HG02623 (cell line): ENCODE results near the gene ERVFRD-1.
A peak's percentile ranks its signal among the peaks of the same experiment; 100 is the strongest.

Source experiments
- ATAC-seq: cut with Tn5 transposase; IDR thresholded peaks from one replicate; pipeline ENCODE4 v1.9.1; 2021; ENCODE audit warnings: moderate library complexity; ENCODE audit not compliant: unreplicated experiment

Gene ERVFRD-1

DNA sequence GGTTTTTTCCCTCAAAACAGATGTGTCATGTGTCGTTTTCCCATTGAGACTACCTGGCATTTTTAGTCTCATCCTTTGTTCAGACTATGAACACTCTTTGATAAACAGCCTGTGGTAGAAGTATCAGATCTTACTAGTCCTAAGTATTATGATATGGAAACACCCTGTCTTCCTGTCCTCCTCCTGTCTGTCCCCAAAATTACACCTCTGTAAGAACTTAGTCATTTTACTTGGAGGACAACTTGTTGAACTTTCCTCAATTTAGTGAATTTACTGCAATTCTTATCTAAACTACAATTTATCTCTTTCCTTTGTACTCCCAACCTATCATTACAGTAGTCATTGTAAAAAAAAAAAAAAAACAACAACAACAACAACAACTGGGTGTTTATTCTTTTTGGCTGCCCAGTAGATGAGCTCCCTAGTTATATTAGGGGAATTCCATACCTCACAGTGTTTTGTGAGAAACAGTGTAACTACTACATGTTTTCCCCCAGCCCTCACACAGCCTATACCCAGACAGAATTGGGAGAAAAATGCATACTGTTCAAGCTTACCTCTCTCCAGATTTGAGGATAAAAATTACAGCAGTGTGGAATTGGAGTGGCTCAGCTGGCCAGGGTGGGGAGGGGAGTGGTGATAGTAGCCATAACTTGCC, 18.5 kb upstream of the ERVFRD-1 start:
- ATAC-seq = no peak

- no peak for ATAC-seq
Observed at GRCh38 chr6:11128608-11129007, 17.1 kb upstream of the ERVFRD-1 start.

DNA sequence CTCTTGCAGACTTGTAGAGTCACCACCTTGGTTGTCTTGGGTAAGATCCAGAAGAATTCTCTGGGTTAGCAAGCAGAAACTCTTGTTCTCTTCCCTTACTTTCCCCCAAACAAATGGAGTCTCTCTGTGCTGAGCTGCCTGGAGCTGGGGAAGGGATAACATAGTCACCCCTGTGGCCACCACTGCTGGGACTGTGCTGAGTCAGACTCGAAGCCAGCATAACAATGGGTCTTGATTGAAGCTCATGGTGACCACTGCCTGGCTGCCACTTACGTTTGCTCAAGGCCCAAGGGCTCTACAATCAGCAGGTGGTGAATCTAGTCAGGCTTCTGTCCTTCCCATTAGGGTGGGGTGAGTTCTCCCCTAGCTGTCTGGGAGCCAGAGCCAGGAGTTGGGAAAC, 15.4 kb upstream of the ERVFRD-1 start:
- no peak for ATAC-seq

DNA sequence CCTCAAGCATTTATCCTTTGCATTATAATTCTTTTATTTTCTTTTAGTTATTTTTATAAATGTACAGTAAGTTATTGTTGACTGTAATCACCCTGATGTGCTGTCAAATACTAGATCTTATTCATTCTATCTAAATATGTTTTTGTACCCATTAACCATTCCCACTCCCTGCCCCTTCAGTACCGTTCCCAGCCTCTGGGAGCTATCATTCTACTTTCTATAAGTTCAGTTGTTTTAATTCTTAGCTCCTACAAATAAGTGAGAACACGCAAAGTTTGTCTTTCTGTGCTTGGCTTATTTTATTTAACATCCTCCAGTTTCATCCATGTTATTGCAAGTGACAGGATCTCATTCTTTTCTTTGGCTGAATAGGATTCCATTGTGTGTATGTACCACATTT, 12.5 kb upstream of the ERVFRD-1 start:
- ATAC-seq = no peak

- no peak for ATAC-seq
Observed at GRCh38 chr6:11122380-11122779, 10.9 kb upstream of the ERVFRD-1 start.

- no peak for ATAC-seq
Observed at GRCh38 chr6:11121851-11122250, 10.3 kb upstream of the ERVFRD-1 start.

DNA sequence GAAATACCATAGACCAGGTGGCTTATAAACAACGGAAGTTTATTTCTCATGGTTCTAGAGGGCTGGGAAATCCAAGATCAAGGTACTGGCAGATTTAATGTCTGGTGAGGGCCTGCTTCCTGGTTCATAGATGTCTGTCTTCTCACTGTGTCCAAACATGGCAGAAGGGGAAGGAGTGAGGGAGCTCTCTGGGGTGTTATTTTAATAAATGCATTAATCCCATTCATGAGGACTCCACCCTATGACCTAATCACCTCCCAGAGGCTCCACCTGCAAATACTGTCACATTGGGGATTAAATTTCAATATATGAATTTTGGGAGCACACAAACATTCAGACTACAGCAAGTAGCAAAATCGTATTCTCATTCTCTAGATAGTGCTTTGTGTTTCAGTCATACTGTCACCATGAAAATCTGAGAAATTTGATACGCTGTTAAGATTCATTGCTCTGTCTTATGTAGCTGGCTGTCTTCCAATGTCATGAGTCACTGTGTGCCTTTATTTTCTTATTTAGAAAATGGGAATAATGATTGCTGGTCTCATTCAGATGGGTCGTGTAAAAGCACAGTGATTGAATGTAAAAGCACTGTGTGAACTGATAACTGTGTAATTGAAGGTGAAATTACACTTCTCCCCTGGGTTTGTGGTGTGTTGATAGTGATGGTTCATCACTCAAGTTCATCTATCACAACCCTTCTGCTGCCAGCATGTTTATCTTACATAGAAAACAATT, 8.9 kb upstream of the ERVFRD-1 start:
- ATAC-seq = no peak

DNA sequence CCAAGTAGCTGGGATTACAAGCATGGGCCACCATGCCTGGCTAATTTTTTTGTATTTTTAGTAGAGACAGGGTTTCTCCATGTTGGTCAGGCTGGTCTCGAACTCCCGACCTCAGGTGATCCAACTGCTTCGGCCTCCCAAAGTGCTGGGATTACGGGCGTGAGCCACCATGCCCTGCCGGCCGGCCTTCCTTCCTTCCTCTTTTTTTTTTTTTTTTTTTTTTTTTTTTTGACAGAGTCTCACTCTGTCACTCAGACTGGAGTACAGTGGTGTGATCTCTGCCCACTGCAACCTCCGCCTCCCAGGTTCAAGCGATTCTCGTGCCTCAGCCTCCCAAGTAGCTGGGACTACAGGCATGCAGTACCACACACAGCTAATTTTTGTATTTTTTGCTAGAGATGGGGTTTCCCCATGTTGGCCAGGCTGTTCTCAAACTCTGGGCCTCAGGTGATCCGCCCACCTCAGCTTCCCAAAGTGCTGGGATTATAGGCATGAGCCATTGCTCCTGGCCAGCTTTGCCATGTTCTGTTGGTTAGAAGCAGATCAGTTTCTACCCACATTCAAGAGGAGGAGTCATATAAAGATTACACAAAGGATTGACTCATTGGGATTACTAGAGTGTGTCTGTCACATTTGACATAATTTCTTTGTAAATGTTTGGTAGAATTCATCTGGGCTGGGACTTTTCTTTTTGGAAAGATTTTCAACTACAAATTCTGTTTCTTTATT, 4.4 kb upstream of the ERVFRD-1 start:
- ATAC-seq = peak; percentile 57

GRCh38 chr6:11113038-11113437, 1.5 kb upstream of the ERVFRD-1 start:
- ATAC-seq = no peak

- ATAC-seq = no peak
Observed at GRCh38 chr6:11111769-11112437, 378 bp upstream of the ERVFRD-1 start.

DNA sequence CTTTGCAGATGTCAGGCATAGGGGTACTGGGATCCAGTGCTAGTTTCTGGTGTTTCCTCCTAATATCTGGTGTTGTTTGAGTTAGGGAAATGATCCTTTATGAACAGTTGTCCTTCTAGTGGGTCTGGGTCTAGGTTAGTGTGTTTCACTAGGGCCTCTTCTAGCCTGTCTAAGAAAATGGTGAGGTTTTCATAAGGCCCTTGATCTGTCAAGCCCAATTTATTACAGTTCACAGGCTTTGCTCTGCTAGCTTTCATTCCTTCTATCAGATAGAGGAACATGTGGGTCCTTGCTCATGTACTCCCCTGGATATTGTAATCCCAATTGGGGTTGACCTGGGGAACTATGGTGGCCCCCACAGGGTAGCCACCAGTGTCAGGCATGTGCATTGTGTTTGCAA, 2.8 kb downstream of the ERVFRD-1 start:
- no peak for ATAC-seq

DNA sequence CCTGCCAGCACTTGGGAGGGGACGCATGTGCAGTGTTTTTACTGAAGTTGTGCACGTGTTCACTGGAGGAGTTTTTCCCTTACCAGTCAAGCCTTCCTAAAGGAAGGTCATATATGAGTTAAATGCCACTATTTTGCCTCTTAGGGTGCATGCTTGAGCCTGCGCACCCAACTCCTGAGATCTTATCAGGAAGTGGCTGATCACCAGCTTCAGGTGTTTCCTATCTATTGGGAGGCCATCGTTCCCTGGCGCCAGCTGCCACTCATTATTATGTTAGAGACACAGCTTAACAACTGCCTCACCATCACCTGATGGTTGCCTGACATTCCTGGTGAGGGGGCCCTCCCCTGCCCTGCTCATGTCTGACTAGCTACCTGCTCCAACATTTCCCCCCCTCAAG, 8.5 kb downstream of the ERVFRD-1 start:
- no peak for ATAC-seq

DNA sequence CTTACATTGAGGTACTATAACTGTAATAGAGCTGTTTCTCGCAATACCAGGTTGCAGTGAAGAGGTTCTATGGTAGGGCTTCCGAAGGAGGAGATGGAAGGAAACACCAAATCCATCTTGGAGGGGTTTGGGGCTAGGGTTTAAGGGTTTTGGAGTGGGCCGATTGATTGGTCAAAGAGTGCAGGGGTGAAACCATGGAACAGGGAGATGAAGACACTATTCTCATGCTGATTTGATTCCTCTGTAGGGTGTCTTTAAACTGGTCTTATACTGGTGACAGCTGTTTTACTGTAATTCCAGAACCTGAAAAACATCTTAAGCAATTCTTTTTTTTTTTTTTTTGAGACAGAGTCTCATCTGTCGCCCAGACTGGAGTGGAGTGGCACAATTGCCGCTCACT, 10.1 kb downstream of the ERVFRD-1 start:
- ATAC-seq = no peak

GRCh38 chr6:11098004-11098403, 13.5 kb downstream of the ERVFRD-1 start:
- ATAC-seq = no peak

DNA sequence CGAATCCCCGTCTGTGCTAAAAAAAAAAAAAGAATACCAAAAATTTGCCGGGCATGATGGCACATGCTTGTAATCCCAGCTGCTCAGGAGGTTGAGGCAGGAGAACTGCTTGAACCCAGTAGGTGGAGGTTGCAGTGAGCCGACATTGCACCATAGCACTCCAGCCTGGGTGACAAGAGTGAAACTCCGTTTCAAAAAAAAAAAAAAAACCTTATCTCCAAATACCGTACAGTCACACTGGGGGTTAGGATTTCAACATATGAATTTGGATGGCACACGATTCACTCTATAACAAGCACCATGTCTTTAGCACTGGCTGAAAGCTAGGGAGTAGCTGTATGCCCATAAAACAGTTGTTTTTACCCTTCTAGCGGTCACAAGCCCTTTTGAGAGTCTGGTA, 14.0 kb downstream of the ERVFRD-1 start:
- ATAC-seq = no peak

DNA sequence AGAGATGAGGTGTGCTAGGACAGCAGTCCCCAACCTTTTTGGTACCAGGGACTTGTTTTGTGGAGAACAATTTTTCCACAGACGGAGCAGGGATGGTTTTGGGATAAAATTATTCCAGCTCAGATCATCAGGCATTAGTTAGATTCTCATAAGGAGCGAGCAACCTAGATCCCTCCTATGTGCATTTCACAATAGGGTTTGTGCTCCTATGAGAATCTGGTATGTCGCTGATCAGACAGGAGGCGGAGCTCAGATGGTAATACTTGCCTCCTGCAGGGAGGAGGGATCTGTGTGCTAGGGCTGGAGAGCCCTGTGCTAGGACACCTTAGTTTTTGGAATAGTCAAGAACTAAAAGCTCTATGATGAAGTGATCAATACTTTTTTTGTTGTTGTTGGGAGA, 15.4 kb downstream of the ERVFRD-1 start:
- no peak for ATAC-seq

DNA sequence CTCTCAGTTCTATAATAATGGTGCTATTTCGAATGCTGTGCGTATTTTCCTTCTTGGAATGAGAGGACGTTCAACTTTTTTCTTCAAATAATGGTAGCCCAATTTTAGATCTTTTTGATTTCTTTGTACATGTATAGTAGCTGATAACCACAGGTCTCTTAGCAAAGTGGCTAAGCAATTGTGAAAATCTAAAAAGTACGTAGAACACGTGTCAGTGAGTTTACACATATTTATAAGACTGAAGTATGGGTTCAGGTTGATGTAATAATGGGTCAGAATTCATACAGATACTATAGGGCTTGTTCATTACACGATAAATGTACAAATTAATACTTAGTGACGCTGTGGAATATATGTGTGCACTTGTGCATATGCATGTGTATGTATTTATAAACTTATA, 16.6 kb downstream of the ERVFRD-1 start:
- no peak for ATAC-seq

DNA sequence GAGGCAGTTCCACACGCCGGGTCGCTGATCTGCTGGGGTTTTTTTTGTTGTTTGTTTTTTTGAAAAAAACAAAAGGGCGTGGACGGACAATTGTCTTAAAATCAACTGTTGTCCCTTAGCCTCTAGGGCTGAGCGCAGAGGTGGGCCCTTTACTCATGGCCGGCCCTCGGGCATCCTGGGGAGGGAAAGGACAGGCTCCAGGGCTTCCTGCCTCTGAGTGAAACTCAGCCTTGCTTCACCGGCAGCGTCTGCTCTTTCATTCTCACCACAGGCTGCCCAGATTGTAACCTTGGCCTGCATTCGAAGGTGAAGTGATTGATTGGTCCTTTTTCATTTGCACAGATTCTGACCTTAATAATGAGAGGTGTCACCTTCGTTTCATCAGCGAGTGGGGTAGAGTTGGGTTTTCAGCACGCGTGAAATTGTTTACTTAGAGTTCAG, 17.1 kb downstream of the ERVFRD-1 start:
- peak; percentile 23 for ATAC-seq

DNA sequence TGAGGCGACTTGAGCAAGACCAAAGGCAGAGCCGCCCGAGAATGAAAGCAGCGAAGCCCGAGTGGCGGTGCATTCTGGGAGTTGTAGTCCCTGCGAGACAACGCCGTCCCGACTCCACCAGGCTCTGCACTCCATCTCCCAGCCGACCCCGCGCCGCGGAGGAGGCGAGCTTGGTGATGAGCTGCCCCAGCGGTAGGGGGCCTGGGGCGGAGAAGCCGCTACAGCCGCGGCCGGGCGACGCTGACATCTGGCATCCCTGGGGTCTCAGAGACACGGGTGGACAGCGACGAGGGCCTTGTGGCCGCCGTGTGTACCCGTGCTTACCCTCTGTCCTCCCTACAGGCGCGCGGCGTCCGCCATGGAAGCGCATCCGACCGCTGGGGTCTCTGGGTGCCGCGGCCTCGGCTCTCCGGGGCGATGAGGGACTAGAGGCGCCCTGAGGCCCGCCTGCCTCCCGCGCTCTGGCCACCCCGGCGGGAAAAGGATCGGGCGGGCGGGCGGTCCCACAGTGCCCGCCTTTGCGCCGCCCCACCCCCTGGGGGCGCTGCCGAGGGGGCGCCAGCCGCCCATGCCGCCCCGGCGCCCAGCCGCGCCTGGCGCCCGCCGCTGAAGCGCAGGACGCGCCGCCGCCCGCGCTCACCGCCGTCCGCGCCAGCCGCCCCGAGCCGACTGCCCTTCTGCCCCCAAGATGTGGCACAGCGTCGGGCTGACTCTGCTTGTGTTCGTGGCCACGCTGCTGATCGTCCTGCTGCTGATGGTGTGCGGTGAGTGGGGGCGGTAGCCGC, 17.7 kb downstream of the ERVFRD-1 start, which contains the start of gene SMIM13:
Gene SMIM13 (plus strand): TSS at position 209 of the 785 bp plus-strand sequence. CDS start 480 bp downstream, at position 689.
- peak; percentile 85 for ATAC-seq

GRCh38 chr6:11093376-11093625, 18.2 kb downstream of the ERVFRD-1 start:
- peak; percentile 20 for ATAC-seq
